HEK293 (cell line): ENCODE data around the gene IFI30.

ENCODE experiments used
- BCL11A ChIP-seq: fragments of 450-650 bp; formaldehyde crosslinking; IDR thresholded peaks from 2 replicates; pipeline ENCODE4 v1.5.1; 2016; ENCODE audit warnings: low read depth, missing biosample characterization, missing genetic modification characterization
- FEZF1 ChIP-seq: fragments of 450-650 bp; formaldehyde crosslinking; IDR thresholded peaks from 2 replicates; pipeline ENCODE4 v1.5.1; 2016; ENCODE audit warnings: missing biosample characterization, missing genetic modification characterization
- GLIS1 ChIP-seq: fragments of 450-650 bp; formaldehyde crosslinking; IDR thresholded peaks from 2 replicates; pipeline ENCODE4 v1.5.1; 2016; ENCODE audit warnings: missing biosample characterization, missing genetic modification characterization
- HOXA7 ChIP-seq: sonication (generic); formaldehyde crosslinking; IDR thresholded peaks from 2 replicates; pipeline ENCODE4 v1.8.1; 2022; ENCODE audit warnings: missing genetic modification reagents, borderline replicate concordance
- MZF1 ChIP-seq: fragments of 450-650 bp; formaldehyde crosslinking; IDR thresholded peaks from 2 replicates; pipeline ENCODE4 v1.5.1; 2017; ENCODE audit warnings: missing biosample characterization, missing genetic modification characterization, borderline replicate concordance
- OSR2 ChIP-seq: fragments of 450-650 bp; formaldehyde crosslinking; IDR thresholded peaks from 2 replicates; pipeline ENCODE4 v1.5.1; 2016; ENCODE audit warnings: missing biosample characterization, missing genetic modification characterization
- SCRT1 ChIP-seq: fragments of 450-650 bp; formaldehyde crosslinking; IDR thresholded peaks from 2 replicates; pipeline ENCODE4 v1.5.1; 2016; ENCODE audit warnings: missing biosample characterization, missing genetic modification characterization, borderline replicate concordance
- ZBTB1 ChIP-seq: fragments of 450-650 bp; formaldehyde crosslinking; IDR thresholded peaks from 2 replicates; pipeline ENCODE4 v1.5.1; 2016; ENCODE audit warnings: missing biosample characterization, missing genetic modification characterization
- ZFHX2 ChIP-seq: fragments of 450-650 bp; formaldehyde crosslinking; conservative IDR thresholded peaks from 2 replicates; pipeline ENCODE4 v1.5.1; 2016; ENCODE audit warnings: missing biosample characterization, missing genetic modification characterization
- ZNF169 ChIP-seq: fragments of 450-650 bp; formaldehyde crosslinking; IDR thresholded peaks from 2 replicates; pipeline ENCODE4 v1.5.1; 2016; ENCODE audit warnings: missing biosample characterization, missing genetic modification characterization
- ZNF19 ChIP-seq: fragments of 450-650 bp; formaldehyde crosslinking; IDR thresholded peaks from 2 replicates; pipeline ENCODE4; 2016; ENCODE audit warnings: missing biosample characterization, missing genetic modification characterization, low read depth
- ZNF2 ChIP-seq: fragments of 450-650 bp; formaldehyde crosslinking; IDR thresholded peaks from 2 replicates; pipeline ENCODE4 v1.5.1; 2016; ENCODE audit warnings: missing biosample characterization, missing genetic modification characterization
- ZNF248 ChIP-seq: fragments of 450-650 bp; formaldehyde crosslinking; IDR thresholded peaks from 2 replicates; pipeline ENCODE4 v1.5.1; 2017; ENCODE audit warnings: missing biosample characterization, missing genetic modification characterization
- ZNF350 ChIP-seq: fragments of 450-650 bp; formaldehyde crosslinking; IDR thresholded peaks from 2 replicates; pipeline ENCODE4 v1.5.0; 2017; ENCODE audit warnings: missing biosample characterization, mild to moderate bottlenecking, missing genetic modification characterization
- ZNF423 ChIP-seq: fragments of 450-650 bp; formaldehyde crosslinking; IDR thresholded peaks from 2 replicates; pipeline ENCODE4 v1.5.1; 2016; ENCODE audit warnings: missing biosample characterization, missing genetic modification characterization
- ZNF473 ChIP-seq: fragments of 450-650 bp; formaldehyde crosslinking; IDR thresholded peaks from 2 replicates; pipeline ENCODE4 v1.5.1; 2017; ENCODE audit warnings: missing biosample characterization, missing genetic modification characterization
- ZNF561 ChIP-seq: fragments of 450-650 bp; IDR thresholded peaks from 2 replicates; pipeline ENCODE4 v1.5.1; 2018; ENCODE audit warnings: missing biosample characterization, missing genetic modification characterization, borderline replicate concordance
- ZNF600 ChIP-seq: fragments of 450-650 bp; formaldehyde crosslinking; IDR thresholded peaks from 2 replicates; pipeline ENCODE4 v1.5.1; 2016; ENCODE audit warnings: missing biosample characterization, missing genetic modification characterization
- ZNF610 ChIP-seq: fragments of 450-650 bp; formaldehyde crosslinking; IDR thresholded peaks from 2 replicates; pipeline ENCODE4 v1.5.1; 2016; ENCODE audit warnings: missing biosample characterization, missing genetic modification characterization, borderline replicate concordance
- ZNF624 ChIP-seq: fragments of 450-650 bp; formaldehyde crosslinking; IDR thresholded peaks from 2 replicates; pipeline ENCODE4 v1.5.1; 2017; ENCODE audit warnings: missing biosample characterization, missing genetic modification characterization
- ZNF654 ChIP-seq: fragments of 450-650 bp; formaldehyde crosslinking; IDR thresholded peaks from 2 replicates; pipeline ENCODE4 v1.5.1; 2016; ENCODE audit warnings: low read depth, missing biosample characterization, missing genetic modification characterization
- TF ChIP-seq, protein P1 (sequence below): fragments of 450-650 bp; IDR thresholded peaks from 2 replicates; pipeline ENCODE4 v1.5.1; 2018; ENCODE audit warnings: missing biosample characterization, missing genetic modification characterization
- TF ChIP-seq, protein P2 (sequence below): fragments of 450-650 bp; formaldehyde crosslinking; IDR thresholded peaks from 2 replicates; pipeline ENCODE4 v1.5.1; 2016; ENCODE audit warnings: missing biosample characterization, missing genetic modification characterization
- TF ChIP-seq, protein P3 (sequence below): fragments of 450-650 bp; formaldehyde crosslinking; IDR thresholded peaks from 2 replicates; pipeline ENCODE4 v1.5.1; 2017; ENCODE audit warnings: missing biosample characterization, missing genetic modification characterization
- TF ChIP-seq, protein P4 (sequence below): fragments of 450-650 bp; formaldehyde crosslinking; IDR thresholded peaks from 2 replicates; pipeline ENCODE4 v1.5.1; 2016; ENCODE audit warnings: missing biosample characterization, missing genetic modification characterization
- TF ChIP-seq, protein P5 (sequence below): fragments of 450-650 bp; formaldehyde crosslinking; IDR thresholded peaks from 2 replicates; pipeline ENCODE4 v1.5.1; 2016; ENCODE audit warnings: missing biosample characterization, missing genetic modification characterization
- TF ChIP-seq, protein P6 (sequence below): fragments of 450-650 bp; IDR thresholded peaks from 2 replicates; pipeline ENCODE4 v1.5.1; 2018; ENCODE audit warnings: missing biosample characterization, mild to moderate bottlenecking, missing genetic modification characterization
- TF ChIP-seq, protein P7 (sequence below): fragments of 450-650 bp; formaldehyde crosslinking; IDR thresholded peaks from 2 replicates; pipeline ENCODE4 v1.5.1; 2016; ENCODE audit warnings: missing biosample characterization, missing genetic modification characterization

Gene IFI30

DNA sequence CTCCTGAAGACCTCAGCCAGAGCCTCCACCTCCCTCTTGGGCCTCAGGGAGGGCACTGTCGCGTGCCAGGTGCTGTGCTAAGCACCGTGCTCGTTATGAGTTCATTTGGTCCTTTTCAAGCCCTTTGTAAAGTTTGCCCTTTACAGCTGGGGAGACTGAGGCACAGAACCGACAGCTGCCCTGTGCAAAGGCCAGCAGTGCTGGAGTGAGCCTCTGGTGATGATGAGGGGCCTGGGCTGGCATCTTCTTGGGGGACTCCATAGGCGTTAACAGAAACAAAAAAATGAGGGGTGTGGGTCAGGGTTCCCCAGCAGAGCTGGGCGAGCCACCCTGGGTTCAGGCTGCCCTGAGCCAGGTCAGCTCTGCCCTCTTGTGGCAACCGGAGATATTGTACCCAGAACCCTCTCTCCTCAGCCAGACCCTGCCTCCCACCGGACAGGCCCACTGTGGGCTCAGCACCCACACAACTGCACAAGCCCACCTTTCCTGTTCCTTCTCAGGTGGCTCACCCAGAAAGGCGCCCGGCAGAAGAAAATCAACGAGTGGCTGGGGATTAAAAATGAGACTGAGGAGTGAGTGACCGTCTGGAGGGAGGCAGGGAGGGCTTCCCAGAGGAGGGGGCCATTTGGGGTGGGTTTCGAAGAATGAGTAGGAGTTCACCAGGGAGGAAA is 5.5 kb upstream of the IFI30 start (continued):
- TF ChIP-seq ZNF19 (tag by site-specific recombination) (no peak), ZNF561 (tag by site-specific recombination) (no peak), ZNF248 (tag by site-specific recombination) (no peak), ZNF624 (tag by site-specific recombination) (no peak), GLIS1 (peak; percentile 42; the same call in 1 of the 2 replicates), HOXA7 (CRISPR knock-in tag) (no peak), FEZF1 (tag by site-specific recombination) (no peak), OSR2 (tag by site-specific recombination) (no peak), ZBTB1 (tag by site-specific recombination) (no peak), SCRT1 (tag by site-specific recombination) (no peak), ZFHX2 (peak; percentile 60), MZF1 (tag by site-specific recombination) (no peak), ZNF600 (peak; percentile 33; the same call in 1 of the 2 replicates), ZNF350 (no peak), ZNF169 (tag by site-specific recombination) (no peak), BCL11A (tag by site-specific recombination) (no peak), ZNF2 (peak; percentile 86), ZNF654 (tag by site-specific recombination) (peak; percentile 65), ZNF610 (tag by site-specific recombination) (no peak), ZNF473 (tag by site-specific recombination) (no peak), ZNF423 (tag by site-specific recombination) (no peak)
- TF ChIP-seq, protein P1, sequence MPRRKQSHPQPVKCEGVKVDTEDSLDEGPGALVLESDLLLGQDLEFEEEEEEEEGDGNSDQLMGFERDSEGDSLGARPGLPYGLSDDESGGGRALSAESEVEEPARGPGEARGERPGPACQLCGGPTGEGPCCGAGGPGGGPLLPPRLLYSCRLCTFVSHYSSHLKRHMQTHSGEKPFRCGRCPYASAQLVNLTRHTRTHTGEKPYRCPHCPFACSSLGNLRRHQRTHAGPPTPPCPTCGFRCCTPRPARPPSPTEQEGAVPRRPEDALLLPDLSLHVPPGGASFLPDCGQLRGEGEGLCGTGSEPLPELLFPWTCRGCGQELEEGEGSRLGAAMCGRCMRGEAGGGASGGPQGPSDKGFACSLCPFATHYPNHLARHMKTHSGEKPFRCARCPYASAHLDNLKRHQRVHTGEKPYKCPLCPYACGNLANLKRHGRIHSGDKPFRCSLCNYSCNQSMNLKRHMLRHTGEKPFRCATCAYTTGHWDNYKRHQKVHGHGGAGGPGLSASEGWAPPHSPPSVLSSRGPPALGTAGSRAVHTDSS (tag by site-specific recombination), result no peak
- TF ChIP-seq, protein P2, sequence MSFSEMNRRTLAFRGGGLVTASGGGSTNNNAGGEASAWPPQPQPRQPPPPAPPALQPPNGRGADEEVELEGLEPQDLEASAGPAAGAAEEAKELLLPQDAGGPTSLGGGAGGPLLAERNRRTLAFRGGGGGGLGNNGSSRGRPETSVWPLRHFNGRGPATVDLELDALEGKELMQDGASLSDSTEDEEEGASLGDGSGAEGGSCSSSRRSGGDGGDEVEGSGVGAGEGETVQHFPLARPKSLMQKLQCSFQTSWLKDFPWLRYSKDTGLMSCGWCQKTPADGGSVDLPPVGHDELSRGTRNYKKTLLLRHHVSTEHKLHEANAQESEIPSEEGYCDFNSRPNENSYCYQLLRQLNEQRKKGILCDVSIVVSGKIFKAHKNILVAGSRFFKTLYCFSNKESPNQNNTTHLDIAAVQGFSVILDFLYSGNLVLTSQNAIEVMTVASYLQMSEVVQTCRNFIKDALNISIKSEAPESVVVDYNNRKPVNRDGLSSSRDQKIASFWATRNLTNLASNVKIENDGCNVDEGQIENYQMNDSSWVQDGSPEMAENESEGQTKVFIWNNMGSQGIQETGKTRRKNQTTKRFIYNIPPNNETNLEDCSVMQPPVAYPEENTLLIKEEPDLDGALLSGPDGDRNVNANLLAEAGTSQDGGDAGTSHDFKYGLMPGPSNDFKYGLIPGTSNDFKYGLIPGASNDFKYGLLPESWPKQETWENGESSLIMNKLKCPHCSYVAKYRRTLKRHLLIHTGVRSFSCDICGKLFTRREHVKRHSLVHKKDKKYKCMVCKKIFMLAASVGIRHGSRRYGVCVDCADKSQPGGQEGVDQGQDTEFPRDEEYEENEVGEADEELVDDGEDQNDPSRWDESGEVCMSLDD, result peak; percentile 53; the same call in 1 of the 2 replicates
- TF ChIP-seq, protein P3, sequence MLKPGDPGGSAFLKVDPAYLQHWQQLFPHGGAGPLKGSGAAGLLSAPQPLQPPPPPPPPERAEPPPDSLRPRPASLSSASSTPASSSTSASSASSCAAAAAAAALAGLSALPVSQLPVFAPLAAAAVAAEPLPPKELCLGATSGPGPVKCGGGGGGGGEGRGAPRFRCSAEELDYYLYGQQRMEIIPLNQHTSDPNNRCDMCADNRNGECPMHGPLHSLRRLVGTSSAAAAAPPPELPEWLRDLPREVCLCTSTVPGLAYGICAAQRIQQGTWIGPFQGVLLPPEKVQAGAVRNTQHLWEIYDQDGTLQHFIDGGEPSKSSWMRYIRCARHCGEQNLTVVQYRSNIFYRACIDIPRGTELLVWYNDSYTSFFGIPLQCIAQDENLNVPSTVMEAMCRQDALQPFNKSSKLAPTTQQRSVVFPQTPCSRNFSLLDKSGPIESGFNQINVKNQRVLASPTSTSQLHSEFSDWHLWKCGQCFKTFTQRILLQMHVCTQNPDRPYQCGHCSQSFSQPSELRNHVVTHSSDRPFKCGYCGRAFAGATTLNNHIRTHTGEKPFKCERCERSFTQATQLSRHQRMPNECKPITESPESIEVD, result no peak
- TF ChIP-seq, protein P4, sequence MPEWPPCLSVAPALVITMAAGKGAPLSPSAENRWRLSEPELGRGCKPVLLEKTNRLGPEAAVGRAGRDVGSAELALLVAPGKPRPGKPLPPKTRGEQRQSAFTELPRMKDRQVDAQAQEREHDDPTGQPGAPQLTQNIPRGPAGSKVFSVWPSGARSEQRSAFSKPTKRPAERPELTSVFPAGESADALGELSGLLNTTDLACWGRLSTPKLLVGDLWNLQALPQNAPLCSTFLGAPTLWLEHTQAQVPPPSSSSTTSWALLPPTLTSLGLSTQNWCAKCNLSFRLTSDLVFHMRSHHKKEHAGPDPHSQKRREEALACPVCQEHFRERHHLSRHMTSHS (tag by site-specific recombination), result no peak
- TF ChIP-seq, protein P5, sequence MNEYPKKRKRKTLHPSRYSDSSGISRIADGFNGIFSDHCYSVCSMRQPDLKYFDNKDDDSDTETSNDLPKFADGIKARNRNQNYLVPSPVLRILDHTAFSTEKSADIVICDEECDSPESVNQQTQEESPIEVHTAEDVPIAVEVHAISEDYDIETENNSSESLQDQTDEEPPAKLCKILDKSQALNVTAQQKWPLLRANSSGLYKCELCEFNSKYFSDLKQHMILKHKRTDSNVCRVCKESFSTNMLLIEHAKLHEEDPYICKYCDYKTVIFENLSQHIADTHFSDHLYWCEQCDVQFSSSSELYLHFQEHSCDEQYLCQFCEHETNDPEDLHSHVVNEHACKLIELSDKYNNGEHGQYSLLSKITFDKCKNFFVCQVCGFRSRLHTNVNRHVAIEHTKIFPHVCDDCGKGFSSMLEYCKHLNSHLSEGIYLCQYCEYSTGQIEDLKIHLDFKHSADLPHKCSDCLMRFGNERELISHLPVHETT (tag by site-specific recombination), result no peak
- TF ChIP-seq, protein P6, sequence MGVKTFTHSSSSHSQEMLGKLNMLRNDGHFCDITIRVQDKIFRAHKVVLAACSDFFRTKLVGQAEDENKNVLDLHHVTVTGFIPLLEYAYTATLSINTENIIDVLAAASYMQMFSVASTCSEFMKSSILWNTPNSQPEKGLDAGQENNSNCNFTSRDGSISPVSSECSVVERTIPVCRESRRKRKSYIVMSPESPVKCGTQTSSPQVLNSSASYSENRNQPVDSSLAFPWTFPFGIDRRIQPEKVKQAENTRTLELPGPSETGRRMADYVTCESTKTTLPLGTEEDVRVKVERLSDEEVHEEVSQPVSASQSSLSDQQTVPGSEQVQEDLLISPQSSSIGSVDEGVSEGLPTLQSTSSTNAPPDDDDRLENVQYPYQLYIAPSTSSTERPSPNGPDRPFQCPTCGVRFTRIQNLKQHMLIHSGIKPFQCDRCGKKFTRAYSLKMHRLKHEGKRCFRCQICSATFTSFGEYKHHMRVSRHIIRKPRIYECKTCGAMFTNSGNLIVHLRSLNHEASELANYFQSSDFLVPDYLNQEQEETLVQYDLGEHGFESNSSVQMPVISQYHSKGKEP (tag by site-specific recombination), result no peak
- TF ChIP-seq, protein P7, sequence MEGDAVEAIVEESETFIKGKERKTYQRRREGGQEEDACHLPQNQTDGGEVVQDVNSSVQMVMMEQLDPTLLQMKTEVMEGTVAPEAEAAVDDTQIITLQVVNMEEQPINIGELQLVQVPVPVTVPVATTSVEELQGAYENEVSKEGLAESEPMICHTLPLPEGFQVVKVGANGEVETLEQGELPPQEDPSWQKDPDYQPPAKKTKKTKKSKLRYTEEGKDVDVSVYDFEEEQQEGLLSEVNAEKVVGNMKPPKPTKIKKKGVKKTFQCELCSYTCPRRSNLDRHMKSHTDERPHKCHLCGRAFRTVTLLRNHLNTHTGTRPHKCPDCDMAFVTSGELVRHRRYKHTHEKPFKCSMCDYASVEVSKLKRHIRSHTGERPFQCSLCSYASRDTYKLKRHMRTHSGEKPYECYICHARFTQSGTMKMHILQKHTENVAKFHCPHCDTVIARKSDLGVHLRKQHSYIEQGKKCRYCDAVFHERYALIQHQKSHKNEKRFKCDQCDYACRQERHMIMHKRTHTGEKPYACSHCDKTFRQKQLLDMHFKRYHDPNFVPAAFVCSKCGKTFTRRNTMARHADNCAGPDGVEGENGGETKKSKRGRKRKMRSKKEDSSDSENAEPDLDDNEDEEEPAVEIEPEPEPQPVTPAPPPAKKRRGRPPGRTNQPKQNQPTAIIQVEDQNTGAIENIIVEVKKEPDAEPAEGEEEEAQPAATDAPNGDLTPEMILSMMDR, result peak; percentile 51; the same call in 1 of the 2 replicates
